ENCODE measurements around the gene ARL14. TPM values are rescaled to one million over a fixed set of nuclear protein-coding genes. Genes with fewer than 3 reads are reported as not detected.
A peak's percentile ranks its signal among the peaks of the same experiment; 100 is the strongest.
"Not testable (repeated sequence)": the region's sequence is repeated elsewhere in the genome, so short reads cannot be mapped to it uniquely, and the experiment has no call there.

The ARL14 gene
- polyA plus RNA-seq, 4 donors: 0.13 to 0.53 (median 0.42) TPM; not detected in 1

- DNase-seq (ENCODE audit: low read depth in 4 of 4, low spot score in 3 of 4): no peak
Observed at GRCh38 chr3:160675566-160676124, 1.3 kb upstream of the ARL14 start.

GRCh38 chr3:160677459-160677881, 510 bp downstream of the ARL14 start:
- DNase-seq (ENCODE audit: low read depth in 4 of 4, low spot score in 3 of 4): no peak

- peak in 1 of 4 donors; percentile 33 for DNase-seq (ENCODE audit: low read depth in 4 of 4, low spot score in 3 of 4)
Observed at GRCh38 chr3:160678292-160678842, 1.4 kb downstream of the ARL14 start.

DNA sequence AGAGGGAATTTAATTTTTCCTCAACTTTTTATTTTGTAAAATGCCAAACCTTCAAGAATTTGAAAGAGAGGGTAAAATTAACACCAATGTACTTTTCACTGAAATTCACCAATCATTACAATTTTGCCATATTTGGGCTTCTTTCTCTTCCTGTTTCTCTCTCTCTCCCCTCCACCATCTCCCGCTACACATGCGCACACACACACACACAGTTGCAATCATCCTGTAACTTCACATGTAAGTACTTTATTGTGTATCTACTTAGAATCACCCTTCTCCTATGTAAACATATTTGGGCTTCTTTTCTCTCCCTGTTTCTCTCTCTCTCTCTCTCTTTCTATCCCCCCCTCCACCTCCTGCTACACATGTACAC, 7.4 kb downstream of the ARL14 start:
- DNase-seq (ENCODE audit: low read depth in 4 of 4, low spot score in 3 of 4): no peak

GRCh38 chr3:160685144-160685766, 8.3 kb downstream of the ARL14 start:
- DNase-seq (ENCODE audit: low read depth in 4 of 4, low spot score in 3 of 4): no peak

- DNase-seq (ENCODE audit: low read depth in 4 of 4, low spot score in 3 of 4): no peak
Observed at GRCh38 chr3:160686955-160687535, 10.1 kb downstream of the ARL14 start.

DNA sequence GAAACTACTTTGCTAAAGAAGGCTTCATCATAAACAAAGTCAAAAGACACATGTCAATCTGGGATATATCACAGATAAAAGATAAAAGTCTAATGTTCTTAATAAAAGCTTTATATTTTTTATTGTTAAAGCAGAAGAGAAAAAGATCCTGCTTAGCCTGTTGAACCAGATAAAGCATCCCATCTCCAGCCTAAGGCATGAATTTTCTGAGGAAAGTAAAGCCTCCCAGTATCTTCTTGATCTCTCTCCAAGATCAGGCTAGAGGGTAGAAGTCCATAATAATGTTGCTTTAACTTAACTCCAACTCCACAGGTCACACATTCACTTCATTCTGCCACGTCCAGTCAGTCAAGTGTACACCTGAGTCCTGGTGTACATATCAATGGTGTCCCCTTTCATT, 14.2 kb downstream of the ARL14 start:
- DNase-seq (ENCODE audit: low read depth in 4 of 4, low spot score in 3 of 4): no peak

- no peak for DNase-seq (ENCODE audit: low read depth in 4 of 4, low spot score in 3 of 4)
Observed at GRCh38 chr3:160691962-160692361, 15.0 kb downstream of the ARL14 start.

DNA sequence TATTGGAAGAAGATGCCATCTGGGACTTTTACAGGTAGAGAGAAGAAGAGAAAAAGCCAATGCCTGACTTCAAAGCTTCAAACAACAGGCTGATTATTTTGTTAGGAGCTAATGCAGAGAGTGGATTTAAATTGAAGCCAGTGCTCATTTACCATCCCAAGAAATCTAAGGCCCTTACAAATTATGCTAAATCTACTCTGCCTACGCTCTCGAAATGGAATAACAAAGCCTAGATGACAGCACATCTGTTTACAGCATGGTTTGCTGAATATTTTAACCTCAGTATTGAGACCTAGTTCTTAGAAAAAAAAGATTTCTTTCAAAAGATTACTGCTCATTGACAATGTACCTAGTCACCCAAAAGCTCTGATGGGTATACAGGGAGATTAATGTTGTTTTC, 16.2 kb downstream of the ARL14 start:
- no peak for DNase-seq (ENCODE audit: low read depth in 4 of 4, low spot score in 3 of 4)

DNA sequence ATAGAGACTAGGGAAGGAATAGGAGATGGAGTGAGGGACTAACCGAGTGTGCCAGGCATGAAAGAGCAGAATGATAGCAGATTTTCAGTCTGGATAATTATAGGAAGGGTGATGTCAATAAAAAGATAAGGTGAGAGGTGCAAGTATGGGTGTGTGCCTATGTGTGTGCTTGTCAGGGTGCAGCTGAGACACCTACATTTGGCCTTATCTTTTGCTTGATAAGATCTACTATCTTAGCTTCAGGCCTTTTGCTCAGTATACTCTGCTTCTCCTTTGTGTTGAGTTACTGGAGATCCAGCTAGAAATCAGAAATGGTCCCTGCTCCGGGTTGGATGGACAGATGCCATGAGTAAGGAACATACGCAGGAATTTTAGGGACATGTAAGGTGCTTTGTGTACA, 17.4 kb downstream of the ARL14 start:
- DNase-seq (ENCODE audit: low read depth in 4 of 4, low spot score in 3 of 4): no peak

DNA sequence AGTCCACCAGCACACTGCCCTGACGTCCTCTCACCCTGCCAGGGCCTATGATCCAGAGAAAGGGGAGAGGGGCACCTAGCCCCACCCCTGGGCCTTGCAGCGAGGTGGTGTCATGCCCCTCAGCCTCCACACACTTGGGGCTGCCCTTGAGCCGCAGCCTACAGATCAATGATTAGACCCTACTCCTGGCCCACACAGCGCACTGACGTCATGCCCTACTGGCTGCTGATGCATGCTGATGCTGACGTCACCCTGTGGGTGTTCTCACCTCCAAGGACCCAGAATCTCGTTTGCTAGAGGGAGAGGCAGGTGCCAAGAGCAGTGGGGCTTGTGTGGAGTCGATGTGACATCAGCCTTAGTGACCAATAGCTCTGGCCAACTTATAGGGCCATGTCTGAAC, 18.0 kb downstream of the ARL14 start:
- DNase-seq (ENCODE audit: low read depth in 4 of 4, low spot score in 3 of 4): no peak

GRCh38 chr3:160695915-160696327, 19.0 kb downstream of the ARL14 start:
- DNase-seq (ENCODE audit: low read depth in 4 of 4, low spot score in 3 of 4): no peak

DNA sequence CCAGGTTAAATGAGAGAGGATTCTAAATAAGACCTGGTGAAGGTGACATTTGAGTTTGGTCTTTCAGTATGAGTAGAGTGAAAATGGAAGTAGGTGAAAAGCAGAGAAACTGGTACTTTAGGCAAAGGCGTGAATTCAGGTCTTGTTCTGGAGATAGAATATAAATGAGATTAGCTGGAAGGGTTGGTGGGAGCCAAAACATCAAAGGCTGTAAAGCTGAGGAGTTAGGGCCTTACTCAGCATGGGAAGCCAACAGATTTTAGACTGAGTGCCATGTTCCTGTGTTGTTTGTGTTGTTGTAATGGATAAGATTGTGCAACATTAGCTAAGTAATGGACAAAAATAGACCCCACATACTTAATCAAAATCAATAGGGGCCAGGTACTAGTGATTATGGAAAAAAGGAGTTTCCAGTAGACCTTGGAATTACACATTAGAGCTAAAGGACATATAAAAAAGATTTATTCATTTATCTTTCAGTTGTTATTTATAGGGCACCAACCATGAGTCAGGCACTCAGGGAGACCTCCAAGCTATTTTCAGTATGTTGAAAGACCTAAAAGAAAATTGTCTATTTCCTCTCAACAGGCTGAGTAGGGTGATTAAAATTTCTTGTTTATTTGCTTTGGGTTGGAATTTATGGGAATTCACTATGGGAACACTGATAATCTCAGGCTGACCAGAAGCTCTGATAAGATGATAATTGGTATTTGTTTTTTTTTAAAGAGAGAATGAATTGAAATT, 20.8 kb downstream of the ARL14 start:
- no peak for DNase-seq (ENCODE audit: low read depth in 4 of 4, low spot score in 3 of 4)

- DNase-seq (ENCODE audit: low read depth in 4 of 4, low spot score in 3 of 4): no peak
Observed at GRCh38 chr3:160698599-160699195, 21.7 kb downstream of the ARL14 start.

DNA sequence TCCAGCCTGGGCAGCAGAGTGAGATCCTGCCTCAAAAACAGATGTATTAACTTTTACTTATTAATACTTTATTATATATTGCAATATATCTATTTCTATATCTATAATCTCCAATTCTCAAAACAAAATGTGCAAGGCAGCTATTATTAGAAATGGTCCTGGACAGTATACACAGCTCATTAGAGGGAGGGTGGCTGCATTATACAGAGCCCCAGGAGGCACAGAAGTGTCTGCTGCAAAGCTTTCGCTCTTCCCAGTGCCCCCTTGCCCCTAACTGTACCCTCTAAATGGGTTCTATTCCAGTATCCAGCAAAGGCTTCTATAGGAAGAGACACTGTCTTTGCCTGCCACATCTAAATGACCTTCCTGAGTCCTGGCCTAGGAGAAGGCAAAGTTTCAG, 24.5 kb downstream of the ARL14 start:
- DNase-seq (ENCODE audit: low read depth in 4 of 4, low spot score in 3 of 4): no peak

DNA sequence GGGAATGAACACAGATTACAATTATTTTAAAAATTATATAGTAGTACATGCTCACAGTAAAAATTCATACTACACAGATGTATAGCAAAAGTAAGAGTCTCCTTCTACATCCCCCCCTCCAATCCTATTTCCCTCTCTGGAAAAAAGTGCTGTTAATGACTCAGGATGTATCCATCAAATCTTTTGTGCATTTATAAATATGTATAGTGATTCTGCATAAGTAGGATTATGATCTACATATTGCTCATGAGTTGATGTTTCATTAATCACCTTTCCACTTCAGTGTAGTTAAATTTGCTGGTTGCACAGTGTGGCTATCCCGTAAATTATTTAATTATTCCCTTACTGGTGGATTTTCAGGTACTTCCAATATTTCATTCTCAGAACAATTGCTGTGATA, 25.3 kb downstream of the ARL14 start:
- DNase-seq (ENCODE audit: low read depth in 4 of 4, low spot score in 3 of 4): no peak

- DNase-seq (ENCODE audit: low read depth in 4 of 4, low spot score in 3 of 4): no peak
Observed at GRCh38 chr3:160703974-160704373, 27.0 kb downstream of the ARL14 start.

GRCh38 chr3:160707187-160707794, 30.3 kb downstream of the ARL14 start:
- DNase-seq (ENCODE audit: low read depth in 4 of 4, low spot score in 3 of 4): peak in 3 of 4 donors; percentile 8 to 27 (median 22)

GRCh38 chr3:160709477-160710182, 32.7 kb downstream of the ARL14 start:
- DNase-seq (ENCODE audit: low read depth in 4 of 4, low spot score in 3 of 4): no peak

DNA sequence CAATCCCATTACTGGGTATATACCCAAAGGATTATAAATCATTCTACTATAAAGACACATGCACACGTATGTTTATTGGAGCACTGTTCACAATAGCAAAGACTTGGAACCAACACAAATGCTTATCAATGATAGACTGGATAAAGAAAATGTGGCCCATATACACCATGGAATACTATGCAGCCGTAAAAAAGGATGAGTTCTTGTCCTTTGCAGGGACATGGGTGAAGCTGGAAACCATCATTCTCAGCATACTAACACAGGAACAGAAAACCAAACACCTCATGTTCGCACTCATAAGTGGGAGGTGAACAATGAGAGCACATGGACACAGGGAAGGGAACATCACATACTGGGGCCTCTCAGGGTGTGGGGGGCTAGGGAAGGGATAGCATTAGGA, 36.2 kb downstream of the ARL14 start:
- DNase-seq (ENCODE audit: low read depth in 4 of 4, low spot score in 3 of 4): not testable (repeated sequence)
